Effector memory CD8-positive, alpha-beta T cell (primary cell): ENCODE results near the gene BCDIN3D.

Experiments used
- ATAC-seq: fragments of 150-1000 bp; cut with Tn5 transposase; replicated peaks from 2 replicates; pipeline ENCODE4 v1.10.0; 2021; ENCODE audit warnings: mild to moderate bottlenecking, moderate library complexity
- DNase-seq, 3 experiments: peaks; one replicate each; pipeline ENCODE4 v3.0.0; 2021
- H3K27ac Mint-ChIP-seq, 2 donors: one replicate each; pipeline ENCODE4 v1.8.0; 2022; ENCODE audit warnings: mild to moderate bottlenecking in 2 of 2, mixed read lengths in 2 of 2, moderate library complexity in 2 of 2
- H3K27me3 Mint-ChIP-seq, 2 donors: one replicate each; pipeline ENCODE4 v1.8.0; 2022; ENCODE audit warnings: mixed read lengths in 2 of 2
- H3K36me3 Mint-ChIP-seq: one replicate; pipeline ENCODE4 v1.8.0; 2022; ENCODE audit warnings: mild to moderate bottlenecking, moderate library complexity, mixed read lengths; ENCODE audit not compliant: insufficient read depth
- H3K4me1 Mint-ChIP-seq, 2 donors: one replicate each; pipeline ENCODE4 v1.8.0; 2022; ENCODE audit warnings: low read depth in 2 of 2, mixed read lengths in 2 of 2
- H3K4me3 Mint-ChIP-seq, 2 donors: one replicate each; pipeline ENCODE4 v1.8.0; 2022; ENCODE audit warnings: mild to moderate bottlenecking in 2 of 2, mixed read lengths in 2 of 2, moderate library complexity in 2 of 2
- H3K9me3 Mint-ChIP-seq, 2 donors: one replicate each; pipeline ENCODE4 v1.8.0; 2022; ENCODE audit warnings: mixed read lengths in 2 of 2

The BCDIN3D gene

DNA sequence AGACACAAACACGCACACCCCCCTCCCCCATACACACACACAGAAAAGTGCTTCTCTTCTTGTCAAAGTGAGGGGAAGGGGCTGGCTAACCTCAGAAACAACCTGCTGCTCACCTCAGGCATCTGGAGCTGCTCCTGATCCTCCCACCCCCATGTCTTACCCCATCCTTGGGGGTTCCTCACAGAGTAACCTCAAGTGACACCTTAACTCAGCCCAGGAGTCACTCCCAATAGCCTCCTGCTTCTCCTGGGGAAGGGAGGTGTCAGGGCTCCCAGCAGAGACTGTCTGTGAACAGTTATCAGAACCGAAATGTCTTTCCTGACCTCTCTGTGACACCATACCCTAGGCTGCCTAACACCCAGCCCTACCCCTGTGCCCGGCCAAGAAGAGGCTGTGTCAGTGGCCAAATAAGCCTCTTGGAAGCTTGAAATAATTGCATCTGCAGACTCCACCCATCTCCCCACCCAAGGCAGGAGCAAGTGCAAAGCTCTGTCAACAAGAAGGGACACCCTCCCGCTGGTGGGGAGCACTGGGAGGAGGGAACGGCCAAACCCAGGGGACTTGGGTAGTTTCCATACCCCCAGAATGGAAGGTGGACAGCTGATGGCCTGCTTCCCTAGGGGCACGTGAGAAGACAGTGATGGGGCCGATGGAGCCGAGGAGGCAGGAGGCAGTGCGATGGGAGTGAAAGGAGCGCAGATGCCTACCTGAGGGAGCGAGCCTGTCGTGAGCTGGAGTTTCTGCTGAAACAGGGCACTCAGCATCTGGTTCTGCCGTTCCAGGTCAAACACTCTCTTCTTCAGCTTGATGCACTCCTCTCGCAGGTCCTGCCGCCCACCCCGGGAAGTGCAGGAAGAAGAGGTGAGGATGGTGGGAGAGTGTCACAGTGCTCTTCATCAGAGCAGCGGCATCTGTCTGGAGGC lies 41.5 kb downstream of the BCDIN3D start:
- no peak overlapping the region for H3K27ac Mint-ChIP-seq
- no peaks in the 10 kb centered on the region for H3K4me1 Mint-ChIP-seq
- no peaks in the 10 kb centered on the region for H3K9me3 Mint-ChIP-seq
- H3K36me3 Mint-ChIP-seq: peaks cover 20% of the 10 kb centered on the region
- no peak for ATAC-seq
- no peak for DNase-seq
- H3K4me3 Mint-ChIP-seq: no peak overlapping the region
- H3K27me3 Mint-ChIP-seq: no peaks in the 10 kb centered on the region

DNA sequence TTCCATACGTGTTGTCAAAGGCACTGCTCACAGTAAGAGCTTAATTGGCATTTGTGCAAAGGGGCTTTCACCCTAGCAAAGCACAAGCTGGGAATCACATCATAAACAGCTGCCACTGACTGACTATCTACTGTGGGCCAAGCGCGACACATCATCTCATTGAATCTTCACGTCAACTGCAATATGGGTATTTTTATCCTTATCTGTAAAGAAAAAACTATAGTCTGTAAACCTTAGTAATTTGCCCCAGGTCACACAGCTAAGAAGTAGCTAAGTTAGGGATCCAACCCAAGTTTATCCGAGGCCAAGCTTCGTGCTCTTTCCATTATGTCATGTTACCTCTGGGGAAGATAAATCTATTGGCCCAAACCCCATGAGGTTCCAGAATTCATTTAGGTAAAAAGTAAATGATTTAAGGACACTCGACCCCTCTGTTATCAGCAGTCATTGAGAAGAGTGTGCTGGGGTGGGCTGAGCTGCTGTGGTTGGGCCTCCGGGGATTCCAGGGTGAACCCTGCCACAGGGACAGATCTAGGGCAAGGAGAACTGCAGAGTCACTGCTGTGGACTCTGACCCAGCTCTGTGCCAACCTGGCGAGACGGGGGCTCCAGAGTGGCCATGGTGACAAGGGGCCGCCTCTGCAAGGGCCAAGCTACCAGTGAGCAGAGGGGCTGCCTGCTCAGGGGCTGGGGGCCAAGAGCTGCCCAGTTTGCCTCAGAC lies 42.3 kb downstream of the BCDIN3D start:
- H3K27ac Mint-ChIP-seq: no peak overlapping the region
- no peak overlapping the region for H3K4me3 Mint-ChIP-seq
- H3K27me3 Mint-ChIP-seq: no peaks in the 10 kb centered on the region
- H3K36me3 Mint-ChIP-seq: peaks cover 18% of the 10 kb centered on the region
- H3K4me1 Mint-ChIP-seq: no peaks in the 10 kb centered on the region
- no peak for ATAC-seq
- no peak for DNase-seq
- no peaks in the 10 kb centered on the region for H3K9me3 Mint-ChIP-seq

DNA sequence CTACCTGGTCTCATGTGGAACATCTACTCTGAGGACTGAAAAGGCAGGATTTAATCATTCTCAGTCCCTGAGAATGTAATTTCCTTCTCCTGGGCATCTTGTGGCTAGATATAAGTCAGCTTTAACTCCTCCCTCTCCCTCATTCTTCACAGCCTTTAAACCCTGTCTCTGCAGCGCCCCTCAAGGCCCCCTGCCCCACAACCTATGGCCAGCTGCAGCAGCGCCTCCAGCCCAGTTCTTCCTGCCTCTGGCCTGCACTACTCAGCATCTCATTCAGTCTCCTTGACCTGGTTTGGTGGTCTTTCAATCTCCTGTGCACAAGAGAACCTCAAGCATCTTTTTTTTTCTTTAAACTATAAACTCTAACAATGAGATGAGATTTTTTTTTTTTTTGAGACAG lies 44.0 kb downstream of the BCDIN3D start:
- Mint-ChIP-seq H3K4me3 (no peak overlapping the region), H3K27ac (no peak overlapping the region), H3K4me1 (no peaks in the 10 kb centered on the region), H3K9me3 (no peaks in the 10 kb centered on the region), H3K27me3 (no peaks in the 10 kb centered on the region), H3K36me3 (peaks cover 19% of the 10 kb centered on the region)
- no peak for ATAC-seq
- DNase-seq: no peak

DNA sequence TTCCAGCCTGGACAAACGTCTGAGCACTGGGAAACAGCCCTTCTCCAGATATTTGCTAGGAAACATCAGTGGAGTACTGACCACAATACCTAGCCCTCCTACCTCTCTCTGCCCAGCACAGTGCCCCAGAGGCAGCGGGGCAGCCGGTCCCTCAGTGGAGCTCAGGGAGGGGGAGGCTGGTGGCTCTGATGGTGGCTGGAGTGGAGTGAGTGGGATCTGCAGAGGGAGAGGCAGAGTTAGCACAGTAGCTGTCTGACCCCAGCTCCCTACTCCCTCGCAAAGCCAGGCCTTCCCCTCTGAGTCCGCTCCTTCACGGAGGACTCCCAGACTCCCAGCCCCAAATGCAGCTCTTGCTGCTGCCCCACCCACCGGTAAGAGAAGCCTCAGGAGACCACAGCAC lies 44.7 kb downstream of the BCDIN3D start:
- DNase-seq (no peak), ATAC-seq (no peak)
- no peak overlapping the region for H3K27ac Mint-ChIP-seq
- H3K4me1 Mint-ChIP-seq: no peaks in the 10 kb centered on the region
- H3K36me3 Mint-ChIP-seq: peaks cover 19% of the 10 kb centered on the region
- no peaks in the 10 kb centered on the region for H3K9me3 Mint-ChIP-seq
- H3K27me3 Mint-ChIP-seq: no peaks in the 10 kb centered on the region
- no peak overlapping the region for H3K4me3 Mint-ChIP-seq

DNA sequence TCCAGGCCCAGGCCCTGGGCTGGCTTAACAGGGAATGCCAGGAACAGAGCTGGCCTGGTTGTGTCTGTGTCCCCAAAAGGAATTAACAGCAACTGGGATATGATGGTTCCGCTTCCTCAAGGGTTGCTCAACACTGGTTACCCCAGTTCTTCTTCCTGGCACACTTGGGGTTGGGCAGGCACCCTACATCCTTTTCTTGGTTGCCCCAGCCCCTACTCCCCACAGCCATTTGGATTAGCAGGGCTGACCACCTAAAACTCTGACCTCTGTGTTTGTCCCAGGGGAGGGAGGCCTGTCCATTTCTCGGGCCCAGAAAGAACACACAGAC lies 45.5 kb downstream of the BCDIN3D start:
- H3K4me1 Mint-ChIP-seq: no peaks in the 10 kb centered on the region
- DNase-seq (no peak), ATAC-seq (no peak)
- H3K4me3 Mint-ChIP-seq: no peak overlapping the region
- peaks cover 19% of the 10 kb centered on the region for H3K36me3 Mint-ChIP-seq
- no peaks in the 10 kb centered on the region for H3K27me3 Mint-ChIP-seq
- H3K27ac Mint-ChIP-seq: no peak overlapping the region
- H3K9me3 Mint-ChIP-seq: no peaks in the 10 kb centered on the region

DNA sequence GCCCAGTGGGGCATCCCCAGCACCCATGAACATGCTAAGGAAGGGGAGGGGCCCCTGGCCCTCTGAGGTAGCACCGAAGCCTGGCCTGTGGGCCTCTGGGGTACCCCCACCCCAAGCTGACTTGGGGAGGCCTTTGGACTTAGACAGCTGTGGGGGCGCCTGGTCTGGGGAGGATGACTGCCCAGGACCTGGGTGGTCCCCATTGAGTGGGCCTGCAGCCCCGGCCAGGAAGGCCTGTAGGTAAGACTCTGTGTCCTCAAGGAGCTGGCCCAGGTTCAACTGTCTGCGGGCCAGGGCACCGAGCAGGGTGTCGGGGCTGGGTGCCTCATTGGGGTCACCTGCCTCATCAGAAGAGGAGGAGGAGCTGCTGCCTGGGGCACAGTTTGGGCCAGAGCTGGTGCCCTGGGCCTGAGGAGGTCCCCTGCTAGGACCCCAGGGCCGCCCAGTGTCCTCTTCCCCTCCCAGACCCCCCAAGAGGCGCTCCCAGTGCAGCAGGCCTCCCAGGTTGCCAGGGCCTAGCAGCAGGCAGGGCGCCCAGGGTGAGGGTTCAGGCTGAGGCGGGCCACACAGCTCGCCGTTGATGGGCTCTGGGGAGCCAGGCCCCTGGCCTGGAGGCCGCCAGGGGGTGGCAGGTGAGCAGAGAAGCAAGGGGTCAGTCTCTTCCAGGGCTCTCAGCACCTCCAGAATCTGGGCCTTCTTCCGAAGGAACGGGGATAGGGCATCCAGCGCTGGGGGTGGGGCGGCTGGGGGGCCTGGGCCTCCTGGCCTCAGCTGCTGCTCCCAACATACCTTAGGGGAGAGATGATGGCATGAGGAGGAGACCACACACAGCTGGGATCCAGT lies 46.1 kb downstream of the BCDIN3D start:
- Mint-ChIP-seq H3K27ac (no peak overlapping the region), H3K4me3 (no peak overlapping the region), H3K9me3 (no peaks in the 10 kb centered on the region), H3K4me1 (no peaks in the 10 kb centered on the region), H3K36me3 (peaks cover 15% of the 10 kb centered on the region), H3K27me3 (no peaks in the 10 kb centered on the region)
- no peak for DNase-seq
- no peak for ATAC-seq

DNA sequence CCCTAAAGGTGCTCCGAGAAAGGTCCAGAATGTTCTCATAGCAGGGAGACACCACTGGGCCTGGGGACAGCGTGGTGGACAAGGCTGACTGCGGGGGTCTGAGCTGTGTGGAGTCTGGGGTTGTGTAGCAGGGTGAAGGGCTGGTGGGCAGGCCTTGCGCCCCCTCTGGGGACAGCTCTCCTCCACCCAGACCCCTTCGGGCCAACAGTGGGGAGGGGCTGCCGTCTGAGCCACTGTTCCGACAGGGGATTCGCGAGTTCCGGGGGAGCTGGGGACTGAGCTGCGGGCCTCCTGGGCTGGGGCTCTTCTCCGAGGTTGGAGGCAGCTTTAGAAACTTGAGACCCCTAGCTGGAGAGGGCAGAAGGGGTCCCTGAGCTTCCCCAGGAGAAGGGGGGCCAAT lies 46.8 kb downstream of the BCDIN3D start:
- DNase-seq (no peak), ATAC-seq (no peak)
- Mint-ChIP-seq H3K27me3 (no peaks in the 10 kb centered on the region), H3K27ac (no peak overlapping the region), H3K4me1 (no peaks in the 10 kb centered on the region), H3K9me3 (no peaks in the 10 kb centered on the region), H3K36me3 (peaks cover 13% of the 10 kb centered on the region), H3K4me3 (no peak overlapping the region)

DNA sequence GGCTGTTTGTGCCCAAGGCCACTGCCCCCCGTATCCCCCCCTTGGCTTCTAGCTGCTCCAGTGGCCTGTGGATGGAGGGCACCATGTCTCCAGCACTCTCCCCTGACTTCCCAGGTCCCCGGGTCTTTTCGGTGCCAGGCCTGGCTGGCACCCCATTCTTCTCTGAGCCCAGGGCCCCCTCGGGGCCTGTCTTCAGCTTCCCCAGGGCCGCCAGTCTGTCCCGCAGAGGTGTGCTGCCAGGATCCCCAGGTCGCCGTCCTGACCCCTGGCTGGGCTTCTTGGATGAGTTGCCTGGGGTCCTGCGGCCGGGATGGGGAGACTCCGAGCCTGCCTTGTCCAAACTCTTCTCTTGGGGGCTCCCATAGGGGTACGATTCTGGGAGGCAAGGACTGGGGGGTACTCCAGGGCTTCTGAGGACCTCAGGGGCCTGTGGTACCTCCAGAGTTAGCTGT lies 47.2 kb downstream of the BCDIN3D start:
- no peak for ATAC-seq
- Mint-ChIP-seq H3K36me3 (peaks cover 11% of the 10 kb centered on the region), H3K27ac (no peak overlapping the region)

DNA sequence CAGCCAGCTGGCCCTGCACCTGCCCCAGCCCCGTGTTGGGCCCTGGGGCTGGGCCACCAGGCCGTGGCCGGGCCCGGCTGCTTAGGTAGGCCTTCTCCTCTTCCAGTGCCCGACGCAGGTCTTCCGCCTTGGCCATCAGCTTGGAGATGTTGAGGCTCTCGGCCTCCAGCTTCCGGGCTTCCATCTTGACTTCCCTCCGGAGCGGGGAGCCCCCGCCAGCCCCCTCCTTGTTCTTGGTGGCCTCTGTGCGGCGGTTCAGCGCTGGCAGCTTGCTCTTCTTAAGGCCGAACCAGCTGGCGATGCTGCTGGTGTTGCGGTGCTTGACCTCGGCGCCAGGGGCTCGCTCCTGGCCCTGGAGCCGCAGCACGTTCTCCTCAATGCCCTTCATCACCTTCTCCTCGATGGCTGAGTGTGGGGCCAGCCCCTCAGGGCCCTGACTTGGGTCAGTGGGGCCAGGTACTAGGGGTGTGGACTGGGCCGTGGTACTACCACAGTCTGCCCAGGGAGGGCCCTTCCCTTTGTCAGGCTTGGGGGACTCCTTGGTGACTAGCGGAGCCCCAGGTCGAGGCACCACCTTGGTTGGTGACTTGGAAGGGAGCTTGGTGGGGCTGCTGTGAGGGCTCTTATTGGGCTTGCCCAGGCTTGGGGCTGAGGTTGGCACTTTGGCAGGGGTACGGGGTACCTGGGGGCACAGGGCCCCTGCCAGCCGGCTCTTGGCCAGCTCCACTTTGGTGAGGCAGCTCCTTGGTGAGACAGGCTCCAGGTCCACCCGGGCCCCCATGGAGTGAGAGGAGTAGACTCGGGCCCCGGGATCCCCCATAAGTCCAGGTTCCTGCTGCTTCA lies 47.9 kb downstream of the BCDIN3D start:
- peaks cover 10% of the 10 kb centered on the region for H3K36me3 Mint-ChIP-seq
- H3K4me3 Mint-ChIP-seq: no peak overlapping the region
- H3K9me3 Mint-ChIP-seq: no peaks in the 10 kb centered on the region
- no peaks in the 10 kb centered on the region for H3K27me3 Mint-ChIP-seq
- no peaks in the 10 kb centered on the region for H3K4me1 Mint-ChIP-seq
- H3K27ac Mint-ChIP-seq: peak overlapping the region in 1 of 2 donors; percentile 85
- ATAC-seq: no peak
- DNase-seq: no peak

More for the DNA sequence above, 47.2 kb downstream of the BCDIN3D start:
- no peaks in the 10 kb centered on the region for H3K27me3 Mint-ChIP-seq
- DNase-seq: no peak
- H3K9me3 Mint-ChIP-seq: no peaks in the 10 kb centered on the region
- H3K4me3 Mint-ChIP-seq: no peak overlapping the region
- H3K4me1 Mint-ChIP-seq: no peaks in the 10 kb centered on the region

DNA sequence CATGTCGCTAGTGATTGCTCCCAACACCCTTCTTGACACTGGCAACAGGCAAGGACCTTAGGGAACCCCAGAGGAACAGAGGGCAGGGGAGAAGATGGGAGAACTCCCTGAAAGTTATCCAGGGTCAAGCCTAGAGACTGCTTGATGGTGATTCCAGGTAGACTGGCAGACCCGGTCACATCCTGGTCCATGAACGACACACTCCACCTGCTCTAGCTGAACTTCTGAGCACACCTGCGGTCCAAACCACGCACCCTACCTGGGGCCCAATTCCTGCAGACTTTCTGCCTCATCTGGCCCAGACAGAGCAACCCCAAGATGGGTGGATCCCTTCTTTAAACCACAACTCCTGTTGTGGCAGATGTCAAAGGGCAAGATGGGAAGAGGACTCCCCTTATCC lies 48.9 kb downstream of the BCDIN3D start:
- H3K36me3 Mint-ChIP-seq: peaks cover 9% of the 10 kb centered on the region
- DNase-seq (no peak), ATAC-seq (no peak)
- H3K4me1 Mint-ChIP-seq: no peaks in the 10 kb centered on the region
- H3K27me3 Mint-ChIP-seq: no peaks in the 10 kb centered on the region
- no peak overlapping the region for H3K4me3 Mint-ChIP-seq
- no peak overlapping the region for H3K27ac Mint-ChIP-seq
- no peaks in the 10 kb centered on the region for H3K9me3 Mint-ChIP-seq

DNA sequence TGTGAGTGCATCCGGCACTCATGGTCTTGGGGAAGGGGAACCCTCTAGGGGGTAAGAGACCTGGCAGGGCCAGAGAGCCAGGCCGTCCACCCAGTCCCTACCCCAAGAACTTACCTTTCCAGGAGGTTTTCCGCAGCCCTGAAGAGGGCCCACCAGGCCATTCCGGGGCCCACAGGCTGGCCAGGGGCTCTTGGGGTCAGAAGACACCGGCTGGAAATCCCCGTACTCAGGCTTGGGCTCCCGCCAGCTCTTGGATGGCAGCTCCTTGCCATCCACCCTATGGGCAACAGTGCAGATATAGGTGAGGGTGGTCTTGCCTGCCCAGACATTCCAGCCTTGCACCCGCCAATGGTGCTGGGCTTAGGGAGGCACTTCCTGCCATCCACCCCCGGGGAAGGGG lies 49.3 kb downstream of the BCDIN3D start:
- no peak overlapping the region for H3K27ac Mint-ChIP-seq
- H3K4me3 Mint-ChIP-seq: no peak overlapping the region
- peaks cover 6% of the 10 kb centered on the region for H3K36me3 Mint-ChIP-seq
- no peak for ATAC-seq
- H3K9me3 Mint-ChIP-seq: no peaks in the 10 kb centered on the region
- no peaks in the 10 kb centered on the region for H3K27me3 Mint-ChIP-seq
- no peak for DNase-seq
- H3K4me1 Mint-ChIP-seq: no peaks in the 10 kb centered on the region

DNA sequence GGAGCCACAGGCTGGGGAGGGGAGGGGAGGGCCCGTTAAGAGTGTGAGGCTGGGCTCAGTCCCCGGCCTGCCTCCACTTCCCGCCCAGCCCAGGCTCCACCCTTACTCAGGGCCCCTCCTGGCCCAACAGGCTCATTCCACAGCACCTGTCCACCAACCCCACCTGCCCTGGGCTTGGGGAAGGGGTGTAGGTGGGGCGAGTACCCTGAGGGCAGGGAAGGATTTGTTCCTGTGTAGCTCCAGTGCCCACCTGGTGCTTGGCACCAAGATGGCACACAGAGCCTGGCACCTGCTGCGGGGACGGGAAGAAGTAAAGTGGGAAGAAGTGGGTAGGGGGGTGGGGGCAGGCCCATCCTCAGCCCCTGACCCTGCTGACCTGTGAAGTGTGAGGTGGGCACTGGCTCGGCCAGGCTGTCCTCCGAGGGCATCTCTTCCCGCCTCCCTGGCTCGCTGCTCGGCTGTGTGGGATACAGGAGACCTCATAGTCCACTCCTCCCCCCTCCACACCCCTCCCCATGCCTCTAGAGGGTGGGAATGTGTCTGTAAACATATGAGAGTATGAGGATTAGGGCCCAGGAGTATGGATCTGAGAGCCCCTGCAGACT lies 49.8 kb downstream of the BCDIN3D start:
- H3K27ac Mint-ChIP-seq: no peak overlapping the region
- DNase-seq (no peak), ATAC-seq (no peak)
- H3K4me3 Mint-ChIP-seq: no peak overlapping the region
- H3K4me1 Mint-ChIP-seq: no peaks in the 10 kb centered on the region
- H3K9me3 Mint-ChIP-seq: no peaks in the 10 kb centered on the region
- H3K27me3 Mint-ChIP-seq: no peaks in the 10 kb centered on the region
- peaks cover 6% of the 10 kb centered on the region for H3K36me3 Mint-ChIP-seq
